Liver (tissue), 9 donors: Measurements from ENCODE around the gene TM4SF18. TPM values are rescaled to one million over a fixed set of nuclear protein-coding genes. Genes with fewer than 3 reads are reported as not detected.

Source experiments
- DNase-seq: peaks from one replicate; pipeline ENCODE4 v3.0.0-alpha.2; 2017; ENCODE audit warnings: low spot score
- H3K27ac ChIP-seq, 2 donors: one replicate each; pipeline ENCODE4 v1.7.0; 2013; ENCODE audit warnings: inconsistent platforms in 2 of 2, low read length in 2 of 2, control low read depth in 1 of 2, low read depth in 1 of 2, mild to moderate bottlenecking in 1 of 2
- H3K27me3 ChIP-seq, 4 donors: one replicate each; pipeline versions ENCODE4 v1.6.1 to v1.7.0; 2013; ENCODE audit warnings: low read length in 3 of 4, inconsistent platforms in 1 of 4, mild to moderate bottlenecking in 1 of 4, moderate library complexity in 1 of 4; ENCODE audit not compliant: control insufficient read depth in 4 of 4, insufficient read depth in 4 of 4
- H3K36me3 ChIP-seq, 4 donors: one replicate each; pipeline versions ENCODE4 v1.6.1 to v1.7.0; 2013; ENCODE audit warnings: low read length in 3 of 4, mild to moderate bottlenecking in 3 of 4, low read depth in 1 of 4, moderate library complexity in 1 of 4; ENCODE audit not compliant: control insufficient read depth in 4 of 4, insufficient read depth in 3 of 4
- H3K4me1 ChIP-seq, 4 donors: one replicate each; pipeline versions ENCODE4 v1.6.1 to v1.7.0; 2013; ENCODE audit warnings: low read length in 3 of 4, mild to moderate bottlenecking in 3 of 4, moderate library complexity in 1 of 4; ENCODE audit not compliant: control insufficient read depth in 4 of 4, insufficient read depth in 4 of 4
- H3K4me3 ChIP-seq, 3 donors: one replicate each; pipeline versions ENCODE4 v1.6.1 to v1.7.0; 2013; ENCODE audit warnings: low read length in 3 of 3, control low read depth in 1 of 3, low read depth in 1 of 3, mild to moderate bottlenecking in 1 of 3
- H3K9ac ChIP-seq, 2 donors: one replicate each; pipeline ENCODE4 v1.7.0; 2013; ENCODE audit warnings: low read length in 2 of 2, mild to moderate bottlenecking in 2 of 2, moderate library complexity in 2 of 2, control low read depth in 1 of 2, low read depth in 1 of 2
- H3K9me3 ChIP-seq, 4 donors: one replicate each; pipeline versions ENCODE4 v1.6.1 to v1.7.0; 2013; ENCODE audit warnings: low read length in 3 of 4; ENCODE audit not compliant: control insufficient read depth in 4 of 4
- ATF3 ChIP-seq: IDR thresholded peaks from 2 replicates; pipeline ENCODE4 v1.6.1; 2016; ENCODE audit warnings: antibody characterized with exemption
- CTCF ChIP-seq: fragments of 150-350 bp; IDR thresholded peaks from 2 replicates; pipeline ENCODE4 v1.5.1; 2017; ENCODE audit warnings: improper control_type of control experiment, low read depth, low read length; ENCODE audit not compliant: missing input control
- EGR1 ChIP-seq, 2 donors: IDR thresholded peaks; 2 replicates each; pipeline ENCODE4 v1.6.1; 2016 to 2018; ENCODE audit warnings: antibody characterized with exemption in 2 of 2, low read depth in 2 of 2
- FOXA1 ChIP-seq: IDR thresholded peaks from 2 replicates; pipeline ENCODE4 v1.6.1; 2016; ENCODE audit warnings: antibody characterized with exemption
- FOXA2 ChIP-seq: IDR thresholded peaks from 2 replicates; pipeline ENCODE4 v1.6.1; 2016; ENCODE audit warnings: antibody characterized with exemption
- GABPA ChIP-seq, 2 donors: IDR thresholded peaks in 1 of 2; conservative IDR thresholded peaks in 1 of 2; 2 replicates each; pipeline ENCODE4 v1.6.1; 2016; ENCODE audit warnings: antibody characterized with exemption in 2 of 2, mild to moderate bottlenecking in 1 of 2, moderate library complexity in 1 of 2
- HNF4A ChIP-seq, 2 donors: conservative IDR thresholded peaks; 2 replicates each; pipeline ENCODE4 v1.6.1; 2016; ENCODE audit warnings: antibody characterized with exemption in 2 of 2, mild to moderate bottlenecking in 2 of 2
- HNF4G ChIP-seq: IDR thresholded peaks from 2 replicates; pipeline ENCODE4 v1.6.1; 2016; ENCODE audit warnings: antibody characterized with exemption
- JUND ChIP-seq, 2 donors: IDR thresholded peaks; 2 replicates each; pipeline ENCODE4 v1.6.1; 2016; ENCODE audit warnings: antibody characterized with exemption in 2 of 2
- MAX ChIP-seq: IDR thresholded peaks from 2 replicates; pipeline ENCODE4 v1.6.1; 2016; ENCODE audit warnings: antibody characterized with exemption
- NR2F2 ChIP-seq: IDR thresholded peaks from 2 replicates; pipeline ENCODE4 v1.6.1; 2016; ENCODE audit warnings: antibody characterized with exemption
- RAD21 ChIP-seq, 2 donors: IDR thresholded peaks; 2 replicates each; pipeline ENCODE4 v1.6.1; 2016; ENCODE audit warnings: antibody characterized with exemption in 2 of 2, mild to moderate bottlenecking in 2 of 2
- REST ChIP-seq: IDR thresholded peaks from 2 replicates; pipeline ENCODE4 v1.6.1; 2016; ENCODE audit warnings: antibody characterized with exemption, mild to moderate bottlenecking
- RXRA ChIP-seq, 2 donors: IDR thresholded peaks; 2 replicates each; pipeline ENCODE4 v1.6.1; 2017 to 2018; ENCODE audit warnings: antibody characterized with exemption in 2 of 2, mild to moderate bottlenecking in 1 of 2
- SP1 ChIP-seq: IDR thresholded peaks from 2 replicates; pipeline ENCODE4 v1.6.1; 2018; ENCODE audit warnings: antibody characterized with exemption, mild to moderate bottlenecking
- TAF1 ChIP-seq: conservative IDR thresholded peaks from 2 replicates; pipeline ENCODE4 v1.6.1; 2016; ENCODE audit warnings: antibody characterized with exemption, mild to moderate bottlenecking
- YY1 ChIP-seq: IDR thresholded peaks from 2 replicates; pipeline ENCODE4 v1.6.1; 2016; ENCODE audit warnings: antibody characterized with exemption, mild to moderate bottlenecking
- ZBTB33 ChIP-seq: IDR thresholded peaks from 2 replicates; pipeline ENCODE4 v1.6.1; 2016; ENCODE audit warnings: antibody characterized with exemption
- WGBS: extraction: QIAGEN DNeasy Blood & Tissue Kit; methylation state at CpG from one replicate; pipeline ENCODE4 v1.1.7; 2013; 5-methylcytosine and 5-hydroxymethylcytosine counted together
- polyA plus RNA-seq, 2 donors: library from polyadenylated mRNA; stranded (reverse) in 1 of 2; unstranded in 1 of 2; fragments of 200-250 nt in 1 of 2; fragments of >200 nt in 1 of 2; fragmentation: Nextera tagmentation in 1 of 2; extraction: Ambion mirVana in 1 of 2; gene quantifications; one replicate each; pipeline versions ENCODE4 v1.2.1 to v1.2.3, GENCODE V29; 2013 to 2015
- total RNA-seq, 2 donors: library from RNA; depleted of rRNA; stranded (reverse); fragments of >200 nt; gene quantifications; one replicate each; pipeline ENCODE4 v1.2.3, GENCODE V29; 2014
- donor health status: healthy.
- donor health status: healthy.
- donor health status: healthy.
- donor health status: healthy.
- donor health status: healthy.

The TM4SF18 gene
- total and polyA plus RNA-seq, 4 donors: 4.9 to 12.6 (median 6.4) TPM

- no peak overlapping the region for H3K9ac ChIP-seq
- no peaks in the 10 kb centered on the region for H3K36me3 ChIP-seq
- TF ChIP-seq GABPA (IDR thresholded peaks at IDR 0.05 in 1 of 2, conservative IDR thresholded peaks at IDR 0.05 in 1 of 2) (no peak), ZBTB33 (no peak), TAF1 (no peak), JUND (IDR thresholded peaks at IDR 0.05) (no peak), CTCF (no peak), RAD21 (IDR thresholded peaks at IDR 0.05) (no peak), ATF3 (no peak), MAX (no peak), YY1 (no peak)
- no peaks in the 10 kb centered on the region for H3K27me3 ChIP-seq
- H3K9me3 ChIP-seq: no peaks in the 10 kb centered on the region
- 87% methylated on average over 5 of the region's 5 CpGs for WGBS
- no peak overlapping the region for H3K27ac ChIP-seq
- H3K4me3 ChIP-seq: no peak overlapping the region
- DNase-seq: no peak
- H3K4me1 ChIP-seq: no peaks in the 10 kb centered on the region
These were observed 28.9 kb upstream of the TM4SF18 start for GRCh38 chr3:149362366-149362765.

GRCh38 chr3:149356630-149357029 is 23.2 kb upstream of the TM4SF18 start:
- WGBS: 92% methylated on average over 4 of the region's 4 CpGs
- Histone ChIP-seq H3K27ac (no peak overlapping the region), H3K36me3 (no peaks in the 10 kb centered on the region), H3K4me1 (no peaks in the 10 kb centered on the region), H3K27me3 (no peaks in the 10 kb centered on the region), H3K9ac (no peak overlapping the region), H3K4me3 (no peak overlapping the region), H3K9me3 (no peaks in the 10 kb centered on the region)
- no peak for TF ChIP-seq YY1
- no peak for TF ChIP-seq HNF4A (conservative IDR thresholded peaks at IDR 0.05)
- TF ChIP-seq RAD21 (IDR thresholded peaks at IDR 0.05): no peak
- no peak for TF ChIP-seq REST
- TF ChIP-seq ATF3: no peak
- no peak for TF ChIP-seq TAF1
- TF ChIP-seq SP1: no peak
- TF ChIP-seq ZBTB33: no peak
- no peak for TF ChIP-seq RXRA (IDR thresholded peaks at IDR 0.05)
- no peak for TF ChIP-seq JUND (IDR thresholded peaks at IDR 0.05)
- TF ChIP-seq FOXA1: no peak
- TF ChIP-seq MAX: no peak
- TF ChIP-seq NR2F2: no peak
- no peak for TF ChIP-seq FOXA2
- no peak for TF ChIP-seq CTCF
- TF ChIP-seq HNF4G: no peak
- no peak for TF ChIP-seq EGR1 (IDR thresholded peaks at IDR 0.05; ENCODE audit: low read depth in 2 of 2)
- TF ChIP-seq GABPA (IDR thresholded peaks at IDR 0.05 in 1 of 2, conservative IDR thresholded peaks at IDR 0.05 in 1 of 2): no peak
- no peak for DNase-seq
